GM19328 (cell line): ENCODE measurements around the gene SPAG5.
"Not testable (repeated sequence)": the region's sequence is repeated elsewhere in the genome, so short reads cannot be mapped to it uniquely, and the experiment has no call there.

ENCODE experiments used
- ATAC-seq: cut with Tn5 transposase; IDR thresholded peaks from one replicate; pipeline ENCODE4 v1.9.1; 2021; ENCODE audit warnings: mild to moderate bottlenecking, moderate library complexity; ENCODE audit not compliant: unreplicated experiment

SPAG5 gene

GRCh38 chr17:28612936-28613872 is 14.4 kb upstream of the SPAG5 start:
- no peak for ATAC-seq

DNA sequence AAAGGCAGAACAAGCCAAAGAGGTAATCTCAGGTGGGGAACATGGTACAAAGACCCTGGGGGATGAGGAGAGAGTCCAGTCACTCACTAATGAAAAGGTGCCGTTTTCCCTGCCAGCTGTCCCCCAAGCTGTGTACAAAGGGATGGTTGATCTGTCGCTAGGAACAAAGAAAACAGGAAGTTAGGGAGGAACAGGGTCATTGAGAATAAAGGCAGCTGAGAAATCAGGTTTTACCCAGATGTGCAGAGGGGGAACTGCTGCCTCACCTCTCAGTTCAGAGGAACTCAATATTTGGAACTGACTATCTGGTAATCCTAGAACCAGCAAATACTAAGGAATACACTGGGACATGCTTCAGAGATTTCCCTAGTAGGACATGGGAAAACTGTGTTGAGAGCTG is 13.7 kb upstream of the SPAG5 start:
- ATAC-seq: no peak

DNA sequence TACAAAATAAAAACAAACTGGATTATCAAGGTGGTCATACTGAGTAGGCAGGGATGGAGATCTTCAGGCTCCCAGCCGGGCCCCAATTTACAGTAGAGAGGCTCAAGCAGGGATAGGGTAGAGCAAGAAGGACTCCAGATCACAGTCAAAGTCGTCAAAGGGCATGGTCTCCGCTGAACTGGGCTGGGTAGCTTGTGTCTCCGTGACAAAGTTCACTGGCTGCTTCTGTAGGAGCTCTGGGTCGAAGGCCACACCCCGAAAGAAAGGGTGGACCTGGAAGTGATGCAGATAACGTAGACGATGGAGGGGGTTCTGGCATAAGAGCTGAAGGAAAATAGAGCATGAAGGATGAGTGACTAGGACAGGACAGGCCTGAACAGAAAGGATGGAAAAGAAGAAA is 11.6 kb upstream of the SPAG5 start:
- no peak for ATAC-seq

GRCh38 chr17:28604031-28604430 is 5.2 kb upstream of the SPAG5 start:
- ATAC-seq: not testable (repeated sequence)

GRCh38 chr17:28599311-28600184 is 723 bp upstream of the SPAG5 start:
- peak; percentile 36 for ATAC-seq

GRCh38 chr17:28598389-28598788 is 436 bp downstream of the SPAG5 start:
- ATAC-seq: no peak

GRCh38 chr17:28597606-28598383 is 1.0 kb downstream of the SPAG5 start:
- ATAC-seq: no peak

DNA sequence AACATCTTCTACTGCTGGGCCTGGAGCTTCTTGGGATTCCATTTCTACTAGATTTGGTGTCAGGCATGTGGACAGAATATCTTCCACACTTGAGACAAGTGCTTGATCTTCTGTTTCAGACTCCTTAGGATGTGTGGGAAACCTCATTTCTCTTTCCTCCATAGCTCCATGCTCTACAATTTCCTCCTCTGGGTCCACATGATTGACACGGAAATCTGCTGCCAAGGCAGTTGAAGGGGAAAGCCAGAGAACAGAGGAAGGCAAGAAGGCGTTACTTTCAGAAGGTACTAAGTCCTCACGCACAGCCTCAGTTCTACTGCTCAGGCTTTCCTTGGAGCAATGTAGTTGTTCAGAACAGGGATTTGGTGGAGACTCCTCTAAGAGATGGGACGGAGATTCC is 6.6 kb downstream of the SPAG5 start:
- no peak for ATAC-seq

DNA sequence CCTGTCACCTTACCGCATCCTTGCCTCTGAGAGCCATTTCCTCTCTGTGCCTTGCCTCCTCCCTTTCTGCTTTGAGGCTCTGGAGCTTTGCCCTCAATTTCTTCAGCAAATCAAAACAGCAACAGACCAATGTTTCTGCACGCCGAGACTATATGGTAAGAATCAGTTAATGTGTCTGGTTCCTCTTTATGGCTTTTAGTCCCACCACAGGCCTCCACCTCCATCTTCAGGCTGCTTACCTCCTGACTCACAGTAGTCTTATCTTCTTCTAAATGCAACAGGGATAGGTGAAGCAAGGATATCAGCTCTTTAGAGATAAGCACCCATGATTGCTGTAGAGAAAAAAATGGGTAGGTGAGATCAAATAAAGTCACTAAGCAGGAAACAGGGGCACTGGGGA is 13.0 kb downstream of the SPAG5 start:
- no peak for ATAC-seq

- no peak for ATAC-seq
These were observed 14.4 kb downstream of the SPAG5 start for GRCh38 chr17:28584434-28584833.

- ATAC-seq: no peak
These were observed 16.3 kb downstream of the SPAG5 start for GRCh38 chr17:28582513-28582912.

DNA sequence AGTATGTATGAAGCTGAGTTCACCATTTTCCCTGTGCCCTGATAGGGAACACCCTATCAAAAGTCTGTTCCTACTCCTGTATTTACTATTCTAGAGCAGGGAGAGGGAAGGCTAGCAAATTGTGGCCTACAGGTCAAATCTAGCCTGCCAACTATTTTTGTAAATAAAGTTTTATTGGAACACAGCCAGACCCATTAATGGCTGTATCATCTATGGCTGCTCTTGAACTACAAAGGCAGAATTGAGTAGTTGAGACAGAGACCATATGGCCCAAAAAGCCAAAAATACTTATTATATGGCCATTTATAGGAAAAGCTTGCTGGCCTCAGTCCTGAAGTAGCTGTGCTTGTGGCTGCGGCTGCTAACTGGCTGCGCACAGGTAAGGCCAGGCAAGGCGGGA is 17.9 kb downstream of the SPAG5 start:
- ATAC-seq: no peak

DNA sequence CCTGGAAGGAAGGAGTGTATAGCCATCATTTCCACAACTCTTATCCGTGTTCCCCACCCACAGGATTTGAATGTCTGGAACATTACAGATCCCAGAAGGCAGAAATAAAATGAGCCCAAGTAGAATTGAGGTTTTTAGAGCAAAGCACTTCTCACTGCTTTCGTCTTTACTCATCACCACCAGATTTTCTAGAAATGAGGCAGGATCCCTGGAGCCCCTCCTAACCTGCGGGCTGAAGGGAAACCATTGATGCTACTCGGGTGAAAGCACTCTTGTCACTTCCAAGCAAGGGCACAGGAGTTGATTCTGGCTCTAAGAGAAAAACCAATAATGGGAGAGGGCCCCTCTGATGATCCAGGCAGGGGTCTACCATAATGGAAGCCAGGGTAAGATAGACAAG is 19.3 kb downstream of the SPAG5 start:
- ATAC-seq: no peak

DNA sequence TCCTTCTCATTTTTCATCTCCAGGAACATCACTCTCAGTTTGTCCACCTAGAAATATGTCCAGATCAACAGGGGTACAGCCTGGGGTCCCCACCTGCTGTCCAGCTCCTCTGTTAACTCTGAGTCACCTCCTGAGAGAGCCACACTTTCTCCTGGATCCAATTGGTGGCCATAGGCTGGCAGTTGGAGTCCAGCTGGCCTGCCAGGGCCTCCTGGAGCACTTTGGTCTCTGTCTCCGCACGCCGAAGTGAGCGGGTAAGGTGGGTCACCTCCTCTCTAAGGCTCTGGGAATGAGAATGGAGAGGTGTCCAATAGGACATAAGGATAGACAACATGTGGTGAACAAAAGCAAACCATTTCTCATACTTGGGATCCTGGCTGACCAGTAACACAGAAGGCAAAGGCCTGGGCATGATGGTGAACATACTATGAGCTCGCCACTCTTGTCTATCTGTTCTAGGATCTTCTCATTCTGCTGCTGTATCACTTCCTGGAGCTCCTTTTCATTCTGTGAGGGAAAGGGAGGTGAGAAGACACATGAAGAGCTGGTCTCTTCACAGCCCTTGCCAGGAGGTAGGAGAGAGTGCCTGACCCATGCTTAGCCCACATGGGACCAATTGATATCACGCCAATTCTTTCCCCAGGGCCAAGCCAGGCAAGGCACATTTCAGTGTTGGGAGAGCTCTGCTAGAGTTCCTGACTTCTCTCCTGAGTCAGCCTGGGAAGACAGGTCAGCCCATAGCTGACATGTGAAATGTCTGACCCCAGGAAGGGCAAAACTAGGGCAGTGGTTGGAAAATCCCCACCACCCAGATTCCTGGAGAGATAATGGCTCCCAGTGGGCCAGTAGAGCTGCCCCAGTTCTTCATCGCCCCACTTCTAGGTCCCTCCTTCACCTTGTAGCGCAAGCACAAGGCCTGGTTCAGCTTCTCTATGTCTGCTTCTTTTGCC is 20.3 kb downstream of the SPAG5 start:
- ATAC-seq: no peak

DNA sequence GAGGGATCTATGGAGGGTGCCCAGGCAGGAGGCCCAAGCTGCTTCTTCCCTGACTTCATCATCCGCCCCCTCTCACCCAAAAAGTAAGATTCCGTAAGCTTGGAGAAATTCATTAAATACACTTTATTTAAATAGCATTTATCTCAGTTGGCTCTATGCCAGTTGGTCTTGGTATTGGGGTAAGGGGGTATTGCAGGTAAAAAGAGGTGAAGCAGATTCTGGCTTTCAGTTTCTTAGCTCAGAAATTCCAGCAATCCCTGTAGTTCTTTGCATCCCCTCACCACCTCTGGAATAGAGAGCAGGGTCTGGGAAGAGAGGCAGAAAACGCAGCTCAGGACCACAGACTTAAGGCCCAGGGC is 21.4 kb downstream of the SPAG5 start:
- no peak for ATAC-seq

DNA sequence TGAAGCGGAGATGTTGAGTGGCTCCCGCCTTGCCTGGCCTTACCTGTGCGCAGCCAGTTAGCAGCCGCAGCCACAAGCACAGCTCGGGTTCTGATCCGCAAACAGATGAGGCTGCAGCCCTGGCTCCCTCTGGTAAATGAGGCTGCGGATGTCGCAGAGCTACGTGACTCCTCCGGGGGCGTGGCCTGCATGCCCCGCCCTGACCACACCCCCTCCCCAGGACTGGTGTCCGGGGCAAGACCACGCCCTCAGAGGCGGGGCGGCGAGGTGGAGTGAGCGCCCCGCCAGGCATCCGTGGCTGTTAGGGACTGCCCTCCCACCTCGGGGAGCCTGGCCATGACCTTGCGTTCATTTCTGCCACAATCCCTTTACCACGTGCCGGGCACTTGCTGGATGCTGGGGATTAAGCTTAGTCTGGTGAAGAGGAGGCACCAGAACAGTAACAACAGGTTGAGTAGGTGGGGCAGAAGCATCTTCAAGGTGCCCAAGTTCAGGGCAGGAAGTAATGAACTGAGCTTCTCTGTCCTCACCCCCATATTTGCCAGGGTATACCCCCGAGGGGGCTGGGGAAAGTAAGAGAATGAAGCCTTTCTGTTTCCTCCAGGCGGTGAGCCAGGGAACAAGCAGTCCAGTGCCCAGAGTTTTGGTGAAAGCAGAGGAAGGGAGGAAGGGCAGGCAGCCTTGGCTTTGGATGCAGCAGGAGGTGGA is 21.9 kb downstream of the SPAG5 start, which contains the start of gene ALDOC:
TSS of gene ALDOC (minus strand) at position 138 of the 708 bp plus-strand sequence. CDS start 1,363 bp downstream, outside the sequence.
- ATAC-seq: peak; percentile 92

GRCh38 chr17:28576016-28576415 is 22.8 kb downstream of the SPAG5 start:
- not testable (repeated sequence) for ATAC-seq

DNA sequence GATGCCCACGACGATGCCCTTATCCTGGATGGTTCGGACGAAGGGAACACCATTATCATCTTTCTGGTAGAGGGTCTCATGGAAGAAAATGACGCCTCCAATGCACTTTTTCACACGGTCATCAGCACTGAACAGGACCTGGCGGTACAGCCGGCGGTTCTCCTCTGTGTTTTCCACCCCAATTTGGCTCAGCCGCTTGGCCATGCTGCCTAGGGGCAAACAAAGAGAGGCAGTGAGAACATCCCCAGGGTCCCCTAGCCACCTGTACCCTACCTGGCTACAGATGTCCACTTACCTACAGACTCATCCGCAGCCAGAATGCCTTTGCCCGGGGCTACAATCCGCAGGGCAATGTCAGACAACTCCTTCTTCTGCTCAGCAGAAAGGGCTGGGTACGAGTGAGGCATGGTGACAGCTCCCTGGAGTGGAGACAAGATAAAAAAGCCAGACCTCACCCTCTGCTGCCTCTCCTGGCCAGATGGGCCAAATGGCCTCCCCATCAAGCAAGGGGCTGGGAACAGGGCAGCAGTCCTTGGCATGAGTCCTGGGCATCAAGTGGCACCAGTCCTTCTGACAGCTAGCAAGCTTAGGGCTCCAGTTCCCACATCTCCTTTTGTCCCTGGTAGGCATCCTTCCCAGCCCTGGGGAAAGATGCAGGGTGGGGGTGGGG is 23.6 kb downstream of the SPAG5 start:
- ATAC-seq: no peak

GRCh38 chr17:28574526-28574925 is 24.3 kb downstream of the SPAG5 start:
- no peak for ATAC-seq
